ENCODE data around the gene SGK2.
"Not testable (repeated sequence)": the region's sequence is repeated elsewhere in the genome, so short reads cannot be mapped to it uniquely, and the experiment has no call there.

DNA sequence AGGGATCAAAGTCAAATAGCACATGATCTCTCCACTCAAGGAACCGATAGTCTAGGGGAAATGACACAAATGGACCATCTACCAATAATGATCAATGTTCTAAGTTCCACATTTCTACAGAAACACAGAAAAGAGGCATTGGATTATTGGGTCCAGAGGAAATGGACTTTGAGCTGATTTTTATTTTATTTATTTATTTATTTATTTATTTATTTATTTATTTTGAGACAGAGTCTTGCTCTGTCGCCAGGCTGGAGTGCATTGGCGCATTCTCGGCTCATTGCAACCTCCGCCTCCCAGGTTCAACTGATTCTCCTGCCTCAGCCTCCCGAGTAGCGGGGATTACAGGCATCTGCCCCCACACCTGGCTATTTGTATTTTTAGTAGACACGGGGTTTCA lies 43.1 kb downstream of the SGK2 start:
- not testable (repeated sequence) for TF ChIP-seq POLR2A (IDR thresholded peaks at IDR 0.05; ENCODE audit: extremely low read depth, insufficient read length); MYC (IDR thresholded peaks at IDR 0.05; ENCODE audit: low read depth, low read length)
- TF ChIP-seq, protein P1, sequence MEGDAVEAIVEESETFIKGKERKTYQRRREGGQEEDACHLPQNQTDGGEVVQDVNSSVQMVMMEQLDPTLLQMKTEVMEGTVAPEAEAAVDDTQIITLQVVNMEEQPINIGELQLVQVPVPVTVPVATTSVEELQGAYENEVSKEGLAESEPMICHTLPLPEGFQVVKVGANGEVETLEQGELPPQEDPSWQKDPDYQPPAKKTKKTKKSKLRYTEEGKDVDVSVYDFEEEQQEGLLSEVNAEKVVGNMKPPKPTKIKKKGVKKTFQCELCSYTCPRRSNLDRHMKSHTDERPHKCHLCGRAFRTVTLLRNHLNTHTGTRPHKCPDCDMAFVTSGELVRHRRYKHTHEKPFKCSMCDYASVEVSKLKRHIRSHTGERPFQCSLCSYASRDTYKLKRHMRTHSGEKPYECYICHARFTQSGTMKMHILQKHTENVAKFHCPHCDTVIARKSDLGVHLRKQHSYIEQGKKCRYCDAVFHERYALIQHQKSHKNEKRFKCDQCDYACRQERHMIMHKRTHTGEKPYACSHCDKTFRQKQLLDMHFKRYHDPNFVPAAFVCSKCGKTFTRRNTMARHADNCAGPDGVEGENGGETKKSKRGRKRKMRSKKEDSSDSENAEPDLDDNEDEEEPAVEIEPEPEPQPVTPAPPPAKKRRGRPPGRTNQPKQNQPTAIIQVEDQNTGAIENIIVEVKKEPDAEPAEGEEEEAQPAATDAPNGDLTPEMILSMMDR (IDR thresholded peaks at IDR 0.05; ENCODE audit: low read depth, low read length) = not testable (repeated sequence)
- TF ChIP-seq, protein P2, sequence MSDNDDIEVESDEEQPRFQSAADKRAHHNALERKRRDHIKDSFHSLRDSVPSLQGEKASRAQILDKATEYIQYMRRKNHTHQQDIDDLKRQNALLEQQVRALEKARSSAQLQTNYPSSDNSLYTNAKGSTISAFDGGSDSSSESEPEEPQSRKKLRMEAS (IDR thresholded peaks at IDR 0.05; ENCODE audit: low read depth, low read length) = not testable (repeated sequence)
